DMS79 treated with DMSO at 0.1 percent for 48 hours (cell line): ENCODE data around the gene GNB1L.

Experiments
- DNase-seq: peaks from one replicate; lab custom pipeline; 2025; lab: John Stamatoyannopoulos, UW

GNB1L gene

DNA sequence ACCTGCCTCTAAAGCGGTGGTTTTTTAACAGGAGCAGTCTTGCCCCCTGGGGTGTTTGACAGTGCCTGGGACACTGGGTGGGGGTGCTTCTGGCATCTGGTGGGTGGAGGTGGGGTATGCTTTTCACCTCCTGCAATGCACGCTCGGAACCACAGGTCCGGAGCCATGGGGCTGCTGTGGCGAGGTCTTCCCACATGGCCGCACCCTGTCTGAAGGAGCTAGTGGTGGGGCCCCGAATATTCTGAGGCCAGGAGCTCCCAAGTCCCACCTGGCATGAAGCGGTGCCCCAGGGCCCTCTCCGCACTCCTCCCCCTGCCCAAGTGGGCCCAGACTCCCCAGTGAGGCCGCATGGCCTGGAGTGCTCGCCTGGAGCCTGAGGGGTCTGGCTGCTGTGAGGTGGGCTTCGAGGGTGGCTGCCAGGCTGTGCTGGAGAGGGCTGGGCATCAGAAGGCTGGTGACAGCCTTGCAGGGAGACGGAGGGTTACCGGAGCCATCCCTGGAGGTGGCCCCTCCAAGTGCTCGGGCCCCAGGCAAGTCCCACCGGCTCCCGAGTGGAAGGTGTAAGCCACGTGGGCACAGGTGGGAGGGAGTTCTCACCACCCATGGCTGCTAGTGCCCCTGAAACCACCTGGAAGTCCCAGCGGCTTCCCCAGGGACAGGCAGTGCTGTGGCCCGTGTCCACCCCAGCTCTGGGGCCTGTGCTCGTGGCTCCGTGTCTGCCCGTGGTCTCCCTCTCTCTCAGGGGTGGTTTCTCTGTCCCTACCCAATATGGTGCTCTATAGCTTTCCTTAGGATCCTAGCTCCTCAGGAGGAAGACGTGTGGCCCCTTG lies 79.0 kb downstream of the GNB1L start:
- no peak for DNase-seq

DNA sequence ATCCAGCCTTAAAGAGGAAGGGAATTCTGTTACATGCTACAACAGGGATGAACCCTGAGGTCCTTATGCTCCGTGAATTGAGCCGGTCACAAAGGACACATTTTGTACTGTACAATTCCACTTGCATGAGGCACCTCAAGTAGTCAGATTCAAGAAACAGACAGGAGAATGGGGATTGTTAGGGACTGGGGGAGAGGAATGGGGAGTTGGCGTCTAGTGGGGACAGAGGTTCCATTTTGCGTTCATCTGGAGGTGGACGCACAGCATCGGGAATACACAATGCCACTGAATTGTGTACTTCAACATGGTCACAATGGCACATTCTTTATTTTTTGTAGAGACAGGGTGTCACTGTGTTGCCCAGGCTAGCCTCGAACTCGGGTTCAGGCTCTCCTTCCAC lies 80.0 kb downstream of the GNB1L start:
- DNase-seq = no peak

DNA sequence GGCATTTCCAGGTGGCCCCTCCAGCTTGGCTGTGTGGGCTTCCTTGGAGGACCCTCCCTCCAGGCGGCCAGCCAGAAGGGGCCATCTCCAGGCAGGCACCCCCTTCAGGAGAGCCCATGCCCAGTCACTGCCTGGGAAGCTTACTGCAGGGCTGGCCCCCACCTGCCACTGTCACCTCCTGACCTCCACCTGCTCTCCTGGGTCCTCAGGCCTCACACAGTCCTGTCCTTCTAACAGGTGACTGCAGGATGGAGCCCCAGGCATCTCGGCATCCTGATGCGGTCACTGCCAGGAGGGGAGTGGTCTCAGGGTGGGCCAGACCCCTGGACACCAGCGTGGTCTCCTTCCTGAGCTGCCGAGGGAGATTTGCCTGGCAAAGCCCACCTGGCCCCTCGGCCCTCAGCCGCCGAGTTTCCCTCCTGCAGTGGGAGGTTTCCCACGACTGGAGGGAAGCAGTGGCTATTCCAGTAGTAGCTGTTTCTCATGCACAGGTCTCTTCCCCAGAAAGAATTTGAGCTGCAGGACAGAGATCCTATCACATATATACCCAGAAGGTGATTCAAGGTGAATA lies 81.1 kb downstream of the GNB1L start:
- DNase-seq = no peak

DNA sequence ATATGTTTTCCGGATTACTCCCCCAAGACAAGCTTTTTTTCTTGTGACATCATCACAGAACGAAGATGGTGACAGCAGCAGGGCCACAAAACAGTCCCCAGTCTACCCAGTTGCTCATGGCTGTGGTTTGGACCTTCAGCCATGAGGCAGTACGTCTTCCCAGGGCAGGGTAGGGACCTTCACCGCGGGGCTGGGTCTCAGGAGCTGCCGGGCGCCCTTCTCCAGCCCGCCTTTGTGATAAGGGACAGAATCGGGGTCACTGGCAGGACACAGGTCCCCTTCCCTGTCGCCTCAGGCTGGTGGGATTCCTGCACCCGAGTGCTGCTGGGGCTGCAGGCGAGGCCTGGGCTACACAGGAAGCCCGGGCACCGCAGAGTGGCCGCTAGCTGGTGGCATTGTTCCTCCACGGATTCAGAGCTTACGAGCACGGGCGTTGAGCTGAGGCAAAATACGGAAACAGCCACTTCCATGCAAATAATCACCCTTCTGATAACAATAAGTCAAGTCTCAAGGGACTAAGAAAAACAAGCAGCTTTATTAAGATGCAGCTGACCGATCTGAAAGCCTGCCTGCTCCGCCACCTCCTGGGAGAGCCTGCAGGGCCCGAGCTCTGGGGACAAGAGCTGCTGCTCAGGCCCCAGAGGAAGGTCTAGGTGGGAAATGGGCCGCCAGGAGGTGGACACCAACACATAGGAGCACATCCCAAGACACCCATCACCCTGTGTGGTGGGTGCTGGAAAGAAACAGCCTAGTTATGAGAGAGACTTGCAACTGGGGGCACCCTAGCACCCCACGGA lies 81.8 kb downstream of the GNB1L start:
- DNase-seq = no peak

DNA sequence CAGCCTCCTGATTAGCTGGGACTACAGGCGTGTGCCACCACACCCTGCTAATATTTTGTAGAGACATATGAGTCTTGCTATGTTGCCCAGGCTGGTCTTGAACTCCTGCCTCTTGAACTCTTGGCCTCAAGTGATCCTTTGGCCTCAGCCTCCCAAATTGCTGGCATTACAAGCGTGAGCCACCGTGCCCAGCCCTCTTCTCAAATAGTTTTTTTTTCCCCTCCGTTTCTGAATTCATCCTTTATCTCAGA lies 82.3 kb downstream of the GNB1L start:
- no peak for DNase-seq

DNA sequence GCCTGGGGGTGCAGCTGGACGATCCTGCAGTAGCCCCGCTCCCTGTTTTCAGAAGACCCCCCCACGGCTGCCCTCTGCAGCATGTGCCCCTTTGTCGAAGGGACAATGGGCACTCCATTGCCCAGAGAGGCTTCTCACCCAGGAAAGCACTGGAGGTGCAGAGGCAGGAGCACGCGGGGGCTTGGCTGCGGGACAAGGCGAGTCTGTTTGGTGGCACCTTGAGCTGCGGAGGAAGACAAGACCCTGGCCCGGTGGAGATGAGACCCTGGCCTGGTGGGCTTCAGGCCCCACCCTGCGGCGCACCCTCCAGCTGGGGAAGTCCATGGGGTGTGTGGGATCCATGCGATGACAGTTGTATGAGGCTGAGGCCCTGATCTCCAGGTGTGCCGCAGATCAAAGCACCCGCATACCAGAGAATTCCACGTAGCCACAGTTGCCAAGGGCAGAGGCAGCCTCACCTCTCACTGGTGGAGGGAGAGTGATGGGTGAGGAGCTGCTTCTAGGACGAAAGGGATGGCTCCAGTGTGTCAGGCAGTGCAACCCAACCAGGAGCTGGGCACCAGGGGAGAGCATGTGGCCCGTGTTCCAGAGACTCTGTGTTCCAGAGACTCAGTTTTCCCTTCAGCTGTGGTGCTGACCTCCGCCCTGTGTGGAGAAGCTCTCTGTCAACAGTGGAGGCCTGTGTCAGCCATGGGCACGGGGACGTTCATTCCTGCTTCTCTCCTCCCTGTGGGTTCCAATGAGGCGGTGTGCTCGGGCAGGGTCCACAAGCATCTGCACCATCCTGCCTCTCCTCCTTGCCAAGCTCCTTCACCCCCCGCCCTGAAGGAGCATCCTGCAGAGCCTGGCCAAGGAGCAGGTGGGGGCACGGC lies 84.1 kb downstream of the GNB1L start:
- DNase-seq = no peak

DNA sequence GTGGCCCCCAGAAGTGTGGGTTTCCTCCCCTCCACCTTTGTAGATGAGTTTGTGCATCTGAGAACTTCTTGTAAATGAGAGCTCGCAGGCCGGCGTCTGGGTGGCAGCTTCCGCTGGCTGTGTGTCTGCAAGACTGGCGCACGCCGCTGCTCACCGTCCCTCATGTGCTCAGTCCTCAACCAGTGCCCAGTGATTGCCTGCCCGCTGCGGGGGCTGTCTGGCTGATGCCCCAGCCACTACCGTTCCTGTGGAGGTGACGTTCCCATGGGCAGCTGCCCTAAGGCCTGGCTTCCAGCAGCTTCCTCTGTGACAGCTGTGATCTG lies 85.3 kb downstream of the GNB1L start:
- DNase-seq = no peak

DNA sequence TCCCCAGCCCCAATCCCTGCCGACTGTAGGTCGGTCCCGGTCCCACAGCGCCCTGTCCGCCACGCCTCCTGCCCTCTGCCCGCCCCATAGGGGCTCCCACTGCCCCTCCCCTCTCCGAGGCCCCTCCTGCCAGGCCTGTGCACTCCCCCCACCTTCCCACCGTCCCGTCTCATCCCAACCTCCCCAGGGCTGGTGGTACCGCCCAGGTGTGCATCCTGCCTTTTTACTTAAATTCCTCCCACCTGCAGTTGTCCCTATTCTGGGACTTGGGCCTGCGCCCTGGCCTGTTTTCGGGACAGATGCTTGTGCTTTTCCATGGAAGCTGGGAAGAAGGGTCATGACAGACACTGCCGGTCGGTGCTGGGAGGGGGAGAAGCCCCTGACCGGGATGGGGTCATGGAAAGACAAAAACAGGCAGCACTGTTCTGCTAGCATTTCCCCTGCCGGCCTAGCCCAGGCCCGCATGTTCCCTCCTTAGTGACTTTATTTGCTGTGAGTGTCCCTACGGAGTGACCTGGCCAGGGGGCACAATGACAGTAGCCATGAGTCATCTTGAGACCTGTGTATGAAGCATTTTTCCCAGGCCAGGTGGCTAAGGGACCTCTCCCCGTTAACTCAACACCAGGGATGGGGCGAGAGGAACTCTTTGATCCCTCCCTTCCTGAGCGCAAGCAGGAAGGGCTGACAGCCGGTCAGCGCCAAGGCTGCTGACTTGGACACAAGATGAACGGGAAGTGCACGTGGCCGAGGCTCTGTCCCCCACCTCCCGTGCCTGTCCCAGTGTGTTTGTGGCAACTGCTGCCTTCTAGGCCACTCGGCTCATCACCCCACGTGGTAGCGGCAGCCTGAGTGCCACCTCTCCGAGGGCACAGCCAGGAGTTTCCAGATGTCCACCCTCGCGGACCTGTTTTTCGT lies 87.0 kb downstream of the GNB1L start:
- no peak for DNase-seq

DNA sequence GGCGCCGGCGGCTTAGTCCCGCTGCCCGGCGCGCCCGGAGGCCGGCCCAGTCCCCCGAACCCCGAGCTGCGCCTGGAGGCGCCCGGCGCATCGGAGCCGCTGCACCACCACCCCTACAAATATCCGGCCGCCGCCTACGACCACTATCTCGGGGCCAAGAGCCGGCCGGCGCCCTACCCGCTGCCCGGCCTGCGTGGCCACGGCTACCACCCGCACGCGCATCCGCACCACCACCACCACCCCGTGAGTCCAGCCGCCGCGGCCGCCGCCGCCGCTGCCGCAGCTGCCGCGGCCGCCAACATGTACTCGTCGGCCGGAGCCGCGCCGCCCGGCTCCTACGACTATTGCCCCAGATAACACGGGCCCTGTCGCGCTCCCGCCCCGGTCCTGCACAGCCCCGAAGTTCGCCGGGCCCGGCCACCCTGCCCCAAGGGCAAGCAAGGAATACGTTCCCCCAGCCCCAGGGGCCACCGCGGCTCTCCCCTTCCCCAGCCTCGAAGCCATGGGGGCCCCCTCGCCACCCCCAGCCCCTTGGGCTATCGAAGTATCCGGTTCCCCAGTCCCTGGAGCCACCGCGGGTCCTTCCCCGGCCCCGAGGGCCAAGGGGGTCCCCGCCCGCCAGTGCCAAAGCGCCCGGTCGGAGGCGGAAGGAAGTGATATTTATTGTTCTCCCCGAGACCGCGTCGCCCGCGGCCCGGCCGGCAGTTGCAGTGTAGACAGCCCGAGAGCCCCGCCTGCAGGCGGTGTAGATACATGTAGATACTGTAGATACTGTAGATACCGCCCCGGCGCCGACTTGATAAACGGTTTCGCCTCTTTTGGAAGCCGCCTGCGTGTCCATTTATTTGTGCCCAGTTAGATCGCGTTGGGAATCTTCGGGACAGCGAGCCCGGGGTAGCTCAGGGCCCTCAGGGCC lies 87.9 kb downstream of the GNB1L start:
- DNase-seq = no peak

DNA sequence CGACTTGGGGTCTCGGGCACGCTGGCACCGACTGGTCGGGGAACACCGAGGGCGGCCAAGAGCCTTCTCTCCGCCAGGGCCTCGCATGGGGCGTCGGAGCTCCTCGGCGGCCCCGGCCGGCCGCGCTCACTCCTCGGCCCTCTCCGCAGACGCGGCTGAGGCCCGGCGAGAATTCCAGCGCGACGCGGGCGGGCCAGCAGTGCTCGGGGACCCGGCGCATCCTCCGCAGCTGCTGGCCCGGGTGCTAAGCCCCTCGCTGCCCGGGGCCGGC lies 88.5 kb downstream of the GNB1L start:
- no peak for DNase-seq

DNA sequence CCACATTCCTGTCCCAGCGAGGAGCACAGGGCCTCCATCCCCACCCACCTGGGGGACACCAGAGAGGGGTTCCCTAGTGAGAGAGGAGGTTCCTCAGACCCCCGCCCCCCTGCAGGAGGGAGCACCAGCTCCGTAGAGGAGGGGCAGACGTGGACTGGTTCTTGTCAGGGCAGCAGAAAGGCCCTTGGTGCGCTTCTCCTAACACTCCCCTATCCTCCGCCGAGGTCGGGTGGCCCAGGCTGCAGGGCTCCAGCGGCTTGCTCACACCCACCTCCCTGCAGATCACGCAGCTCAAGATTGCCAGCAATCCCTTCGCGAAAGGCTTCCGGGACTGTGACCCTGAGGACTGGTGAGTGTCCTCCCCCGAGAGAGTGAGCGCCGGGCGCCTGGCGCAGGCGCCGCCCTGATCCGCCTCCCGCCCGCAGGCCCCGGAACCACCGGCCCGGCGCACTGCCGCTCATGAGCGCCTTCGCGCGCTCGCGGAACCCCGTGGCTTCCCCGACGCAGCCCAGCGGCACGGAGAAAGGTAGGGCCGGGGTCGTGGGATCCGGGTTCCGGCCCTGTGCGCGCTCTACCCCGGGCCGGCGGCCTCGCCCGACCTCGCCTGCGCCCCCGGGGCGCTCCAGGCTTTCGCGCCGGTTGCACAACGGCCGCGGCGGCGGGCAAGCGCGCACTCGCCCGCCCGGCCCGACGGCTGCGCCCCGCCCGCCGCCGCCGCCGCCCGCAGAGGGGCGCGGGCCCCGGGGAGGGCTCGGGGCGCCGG lies 89.0 kb downstream of the GNB1L start:
- DNase-seq = no peak

DNA sequence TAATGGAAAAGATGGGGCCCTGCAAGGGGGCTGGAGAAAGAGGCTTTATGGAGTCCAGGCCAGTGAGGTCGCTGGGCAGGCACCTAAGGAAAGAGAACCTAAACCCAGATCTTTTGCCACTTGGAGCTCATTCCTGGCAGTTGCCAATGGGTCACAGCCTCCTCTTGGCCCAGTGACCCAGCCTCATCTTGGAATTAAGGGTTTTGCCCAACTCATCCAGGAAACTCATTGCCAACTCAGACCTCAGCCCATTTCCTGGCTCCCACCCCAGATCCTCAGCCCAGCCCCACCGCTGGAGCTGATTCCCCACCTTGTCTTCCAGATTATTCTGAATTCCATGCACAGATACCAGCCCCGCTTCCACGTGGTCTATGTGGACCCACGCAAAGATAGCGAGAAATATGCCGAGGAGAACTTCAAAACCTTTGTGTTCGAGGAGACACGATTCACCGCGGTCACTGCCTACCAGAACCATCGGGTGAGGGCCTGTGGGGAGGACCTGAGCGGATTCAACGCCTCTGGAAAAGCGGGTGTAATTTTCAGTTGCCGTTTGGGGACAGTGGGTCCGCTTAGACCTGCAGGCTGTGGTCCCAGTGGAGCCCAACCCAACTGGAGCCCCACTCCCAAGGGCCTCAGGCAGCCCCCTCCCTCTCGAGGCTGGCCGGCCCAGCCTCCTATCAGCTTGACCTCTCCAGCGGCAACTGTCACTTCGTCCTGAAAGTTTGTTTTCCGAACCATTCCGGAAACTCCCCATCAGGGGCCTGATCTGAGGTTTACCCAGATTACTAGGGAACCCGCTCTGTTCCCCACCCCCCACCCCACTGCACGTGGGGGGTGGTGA lies 89.8 kb downstream of the GNB1L start:
- DNase-seq = no peak

DNA sequence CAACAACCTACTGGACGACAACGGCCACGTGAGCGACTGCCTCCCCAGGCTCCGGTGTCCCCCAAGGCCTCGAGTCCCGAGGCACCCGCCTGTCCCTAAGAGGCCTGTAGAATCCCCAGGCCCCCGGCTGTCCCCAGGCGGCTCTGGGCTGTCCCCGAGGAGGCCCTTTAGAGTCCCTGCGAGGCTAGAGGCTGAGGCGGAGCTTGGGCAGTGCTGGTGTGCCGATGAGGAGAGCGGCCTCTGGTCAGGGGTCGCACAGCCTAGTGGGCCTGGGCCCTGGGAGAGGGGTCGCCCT lies 90.4 kb downstream of the GNB1L start:
- DNase-seq = no peak

DNA sequence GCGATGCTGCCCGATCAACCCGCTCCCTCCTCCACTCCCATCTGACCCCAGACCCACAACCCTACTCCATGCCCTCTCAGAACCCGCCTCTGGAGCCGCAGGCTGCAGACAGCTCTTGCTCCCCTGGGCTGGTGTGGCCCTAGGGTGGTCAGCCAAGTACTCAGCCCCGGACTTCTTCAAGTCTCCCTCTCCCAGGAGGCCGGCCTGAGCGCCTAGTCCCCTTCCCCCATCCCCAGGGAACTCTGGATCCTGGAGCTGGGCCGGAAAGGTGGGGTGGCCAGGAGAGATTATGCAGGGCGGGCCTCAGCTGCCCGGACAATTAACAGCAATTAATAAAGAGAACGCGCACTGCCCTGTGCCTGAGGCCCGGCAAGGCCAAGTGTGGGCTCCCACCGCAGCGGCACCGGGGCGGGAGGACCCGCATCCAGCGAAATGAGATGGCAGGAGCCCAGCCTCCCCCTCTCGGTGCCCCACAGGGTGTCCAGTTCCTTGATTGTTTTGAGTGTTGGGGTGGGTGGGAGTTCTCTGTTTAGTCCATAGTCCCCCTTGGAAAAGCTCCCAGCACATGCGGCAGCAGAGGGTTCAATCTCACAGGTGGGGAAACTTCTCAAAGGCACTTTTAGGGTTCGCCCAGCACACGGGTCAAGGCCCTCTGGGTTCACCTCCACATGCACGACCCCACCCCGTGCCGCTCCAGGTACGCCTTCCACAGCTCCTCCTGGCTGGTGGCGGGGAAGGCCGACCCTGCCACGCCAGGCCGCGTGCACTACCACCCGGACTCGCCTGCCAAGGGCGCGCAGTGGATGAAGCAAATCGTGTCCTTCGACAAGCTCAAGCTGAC lies 91.0 kb downstream of the GNB1L start:
- DNase-seq = no peak

DNA sequence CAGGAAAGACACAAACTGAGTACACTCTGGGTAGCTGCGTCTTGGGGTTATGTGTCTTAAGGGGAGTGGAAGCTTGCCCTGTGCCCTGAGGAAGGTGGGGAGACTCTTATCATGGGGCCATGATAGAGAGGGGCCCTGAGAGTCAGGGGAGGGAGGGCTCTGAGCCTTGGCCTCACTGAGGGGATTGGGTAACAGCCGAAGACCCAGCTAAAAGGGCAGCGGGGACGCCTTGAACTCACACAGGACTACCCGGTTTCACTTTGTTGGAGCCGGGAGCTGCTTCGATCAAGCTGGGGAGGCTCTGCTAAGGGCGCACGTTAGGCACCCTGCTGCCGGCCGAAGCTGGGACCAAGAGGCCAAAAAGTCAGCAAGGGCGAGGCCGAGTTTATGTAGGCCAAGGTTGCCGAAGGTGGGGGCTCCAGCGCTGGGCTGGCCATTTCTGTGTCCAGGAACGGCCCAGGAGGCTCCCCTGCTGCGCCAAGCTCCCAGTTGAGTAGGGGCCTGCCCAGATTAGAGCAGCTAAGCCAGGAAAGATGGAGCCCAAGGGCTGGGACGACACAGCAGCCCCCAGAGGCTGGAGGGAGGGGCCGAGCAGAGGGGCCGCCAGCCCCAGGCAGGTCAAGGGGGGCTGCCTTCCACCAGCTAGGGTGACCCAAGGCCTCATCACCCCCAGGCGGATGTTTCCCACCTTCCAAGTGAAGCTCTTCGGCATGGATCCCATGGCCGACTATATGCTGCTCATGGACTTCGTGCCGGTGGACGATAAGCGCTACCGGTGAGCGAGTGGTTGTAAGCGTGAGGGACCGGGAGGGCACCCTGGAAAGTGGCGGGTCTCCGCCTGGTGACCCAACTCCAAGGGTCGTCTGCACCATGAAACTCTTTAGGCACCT lies 91.9 kb downstream of the GNB1L start:
- no peak for DNase-seq

DNA sequence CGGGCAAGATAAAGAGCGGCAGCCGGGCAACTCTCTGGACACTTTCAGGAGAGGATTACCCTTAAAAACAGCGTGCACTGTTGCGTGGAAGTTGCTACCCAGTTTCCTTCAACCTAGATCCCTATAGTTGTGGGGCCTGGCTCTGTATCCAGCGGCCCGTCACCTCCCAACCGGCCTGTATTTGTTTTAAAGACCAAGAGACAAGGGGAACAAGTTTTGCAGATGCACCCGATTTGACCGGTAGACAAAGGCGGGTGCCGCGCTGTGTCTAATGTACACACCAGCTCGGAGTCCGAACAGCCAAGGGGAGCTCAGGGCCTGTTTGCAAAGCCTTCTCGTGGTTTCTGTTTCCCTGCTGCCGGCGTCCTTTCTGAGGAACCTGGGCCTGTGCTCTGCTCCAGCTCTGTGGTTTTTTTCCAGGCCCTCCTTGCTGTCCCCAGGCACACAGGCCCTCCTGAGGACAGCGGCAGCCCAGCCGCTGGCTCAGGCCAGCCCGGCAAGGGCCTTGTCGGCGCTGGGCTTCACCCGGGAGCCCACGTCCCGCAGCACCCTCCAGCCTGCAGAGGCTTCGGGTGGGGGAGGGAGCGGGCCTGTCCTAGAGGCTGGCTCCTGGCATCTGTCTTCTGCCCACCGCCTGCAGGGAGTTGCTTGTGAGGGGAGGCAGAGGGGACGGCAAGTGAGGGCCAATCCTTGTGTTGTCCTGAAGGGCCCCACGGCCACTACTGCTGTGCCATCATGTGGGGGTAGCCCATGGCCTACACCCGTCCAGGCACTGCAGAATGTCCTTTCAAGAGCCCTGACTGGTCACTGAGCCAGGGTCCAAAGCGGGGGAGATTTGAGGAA lies 92.7 kb downstream of the GNB1L start:
- DNase-seq = peak; percentile 6
